NCI-H524 treated with DMSO at 0.1 percent for 48 hours (cell line): ENCODE results near the gene ODF4.
"Not testable (repeated sequence)": the region's sequence is repeated elsewhere in the genome, so short reads cannot be mapped to it uniquely, and the experiment has no call there.

Experiments used
- DNase-seq: peaks from one replicate; lab custom pipeline; 2025; lab: John Stamatoyannopoulos, UW

The ODF4 gene

DNA sequence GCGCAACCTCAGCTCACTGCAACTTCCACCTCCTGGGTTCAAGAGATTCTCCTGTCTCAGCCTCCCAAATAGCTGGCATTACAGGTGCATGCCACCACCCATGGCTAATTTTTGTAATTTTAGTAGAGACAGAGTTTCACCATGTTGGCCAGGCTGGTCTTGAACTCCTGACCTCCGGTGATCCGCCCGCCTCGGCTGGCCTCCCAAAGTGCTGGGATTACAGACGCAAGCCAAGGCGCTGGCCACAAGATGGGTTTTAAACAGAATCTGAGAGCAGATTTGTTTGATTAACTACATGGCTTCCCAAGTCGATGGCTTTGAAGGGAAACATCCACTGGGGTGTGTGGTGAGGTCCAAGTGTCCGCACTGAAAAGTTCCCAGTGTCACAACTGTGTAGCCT lies 54.9 kb downstream of the ODF4 start:
- not testable (repeated sequence) for DNase-seq
